GM19238 (cell line): Measurements from ENCODE around the gene RBM19.

ENCODE experiments used
- DNase-seq: peaks from one replicate; pipeline ENCODE4 v3.0.0; 2011; ENCODE audit warnings: low spot score; ENCODE audit not compliant: insufficient read length

RBM19 gene

GRCh38 chr12:113932381-113933196 is 33.5 kb downstream of the RBM19 start:
- DNase-seq, result no peak

- no peak for DNase-seq
These were observed 34.6 kb downstream of the RBM19 start for GRCh38 chr12:113931517-113931916.

- DNase-seq, result no peak
These were observed 35.9 kb downstream of the RBM19 start for GRCh38 chr12:113930249-113930648.

- DNase-seq, result no peak
These were observed 36.7 kb downstream of the RBM19 start for GRCh38 chr12:113929312-113929989.

GRCh38 chr12:113926788-113927187 is 39.3 kb downstream of the RBM19 start:
- DNase-seq, result no peak

GRCh38 chr12:113924341-113924740 is 41.8 kb downstream of the RBM19 start:
- no peak for DNase-seq

- DNase-seq, result no peak
These were observed 42.9 kb downstream of the RBM19 start for GRCh38 chr12:113923251-113923650.

- no peak for DNase-seq
These were observed 44.7 kb downstream of the RBM19 start for GRCh38 chr12:113921430-113921829.

GRCh38 chr12:113919791-113920190 is 46.3 kb downstream of the RBM19 start:
- no peak for DNase-seq

GRCh38 chr12:113918306-113918705 is 47.8 kb downstream of the RBM19 start:
- no peak for DNase-seq

GRCh38 chr12:113917393-113917792 is 48.7 kb downstream of the RBM19 start:
- DNase-seq, result no peak

GRCh38 chr12:113914806-113915205 is 51.3 kb downstream of the RBM19 start:
- no peak for DNase-seq

- DNase-seq, result no peak
These were observed 51.9 kb downstream of the RBM19 start for GRCh38 chr12:113914176-113914575.

- DNase-seq, result peak; percentile 41
These were observed 53.3 kb downstream of the RBM19 start for GRCh38 chr12:113912760-113913329.

- no peak for DNase-seq
These were observed 54.0 kb downstream of the RBM19 start for GRCh38 chr12:113911971-113912759.

GRCh38 chr12:113910751-113911272 is 55.3 kb downstream of the RBM19 start:
- DNase-seq, result no peak

GRCh38 chr12:113909776-113910420 is 56.2 kb downstream of the RBM19 start:
- DNase-seq, result no peak

- DNase-seq, result no peak
These were observed 57.5 kb downstream of the RBM19 start for GRCh38 chr12:113908584-113909100.

GRCh38 chr12:113907446-113908180 is 58.5 kb downstream of the RBM19 start:
- no peak for DNase-seq
